Measurements from ENCODE around the gene BTNL2.

DNA sequence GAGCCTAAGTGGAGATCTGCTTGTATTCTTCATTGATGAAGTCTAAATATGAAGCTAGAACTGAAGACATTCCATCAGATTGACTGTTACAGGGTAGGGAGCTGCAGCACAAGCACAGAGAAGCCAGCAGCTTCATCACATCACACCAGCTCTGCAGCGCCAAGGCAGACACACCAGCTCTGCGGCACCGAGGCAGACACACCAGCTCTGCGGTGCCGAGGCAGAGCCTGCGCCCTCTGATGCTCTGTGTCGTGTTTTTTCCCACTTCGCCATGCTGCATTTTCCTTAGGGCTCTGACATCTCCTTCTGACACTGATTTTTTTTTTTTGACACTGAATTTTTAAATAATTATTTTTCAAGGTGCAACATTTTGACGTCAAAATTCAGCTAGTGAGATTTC lies 784 bp downstream of the BTNL2 start:
- TF ChIP-seq, protein P1, sequence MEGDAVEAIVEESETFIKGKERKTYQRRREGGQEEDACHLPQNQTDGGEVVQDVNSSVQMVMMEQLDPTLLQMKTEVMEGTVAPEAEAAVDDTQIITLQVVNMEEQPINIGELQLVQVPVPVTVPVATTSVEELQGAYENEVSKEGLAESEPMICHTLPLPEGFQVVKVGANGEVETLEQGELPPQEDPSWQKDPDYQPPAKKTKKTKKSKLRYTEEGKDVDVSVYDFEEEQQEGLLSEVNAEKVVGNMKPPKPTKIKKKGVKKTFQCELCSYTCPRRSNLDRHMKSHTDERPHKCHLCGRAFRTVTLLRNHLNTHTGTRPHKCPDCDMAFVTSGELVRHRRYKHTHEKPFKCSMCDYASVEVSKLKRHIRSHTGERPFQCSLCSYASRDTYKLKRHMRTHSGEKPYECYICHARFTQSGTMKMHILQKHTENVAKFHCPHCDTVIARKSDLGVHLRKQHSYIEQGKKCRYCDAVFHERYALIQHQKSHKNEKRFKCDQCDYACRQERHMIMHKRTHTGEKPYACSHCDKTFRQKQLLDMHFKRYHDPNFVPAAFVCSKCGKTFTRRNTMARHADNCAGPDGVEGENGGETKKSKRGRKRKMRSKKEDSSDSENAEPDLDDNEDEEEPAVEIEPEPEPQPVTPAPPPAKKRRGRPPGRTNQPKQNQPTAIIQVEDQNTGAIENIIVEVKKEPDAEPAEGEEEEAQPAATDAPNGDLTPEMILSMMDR (IDR thresholded peaks at IDR 0.05) = no peak
- TF ChIP-seq POLR2AphosphoS5 (IDR thresholded peaks at IDR 0.05) = no peak
- TF ChIP-seq POLR2A (IDR thresholded peaks at IDR 0.05) = no peak
